GM19240 (cell line): ENCODE results near the gene AGAP9.
"Not testable (repeated sequence)": the region's sequence is repeated elsewhere in the genome, so short reads cannot be mapped to it uniquely, and the experiment has no call there.

Source experiments
- DNase-seq: peaks from one replicate; pipeline ENCODE4 v3.0.0; 2011; ENCODE audit warnings: low spot score; ENCODE audit not compliant: insufficient read length

Gene AGAP9

DNA sequence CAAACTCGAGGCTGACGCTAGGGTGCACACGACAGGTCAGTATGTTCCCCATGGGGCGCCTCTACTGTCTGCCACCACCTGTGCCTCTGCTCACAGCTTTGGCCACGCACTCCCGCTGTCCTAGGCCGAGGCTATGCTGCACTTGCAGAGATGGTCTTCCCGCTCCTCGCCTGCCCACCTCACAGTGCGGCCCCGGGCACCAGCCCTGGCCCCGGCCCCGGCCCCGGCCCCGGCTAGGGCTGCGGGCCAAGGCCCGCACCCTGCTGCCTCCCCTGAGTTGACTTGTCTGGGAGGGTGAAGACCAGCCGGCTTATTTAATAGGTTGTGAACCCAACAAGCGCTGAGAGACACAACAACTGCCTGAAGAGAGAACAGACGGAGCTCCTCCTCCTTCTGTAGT lies at the start of gene AGAP9:
Gene AGAP9 (minus strand): TSS at position 164 of the 400 bp plus-strand sequence. CDS start 112 bp downstream, at position 52.
- DNase-seq, result not testable (repeated sequence)

DNA sequence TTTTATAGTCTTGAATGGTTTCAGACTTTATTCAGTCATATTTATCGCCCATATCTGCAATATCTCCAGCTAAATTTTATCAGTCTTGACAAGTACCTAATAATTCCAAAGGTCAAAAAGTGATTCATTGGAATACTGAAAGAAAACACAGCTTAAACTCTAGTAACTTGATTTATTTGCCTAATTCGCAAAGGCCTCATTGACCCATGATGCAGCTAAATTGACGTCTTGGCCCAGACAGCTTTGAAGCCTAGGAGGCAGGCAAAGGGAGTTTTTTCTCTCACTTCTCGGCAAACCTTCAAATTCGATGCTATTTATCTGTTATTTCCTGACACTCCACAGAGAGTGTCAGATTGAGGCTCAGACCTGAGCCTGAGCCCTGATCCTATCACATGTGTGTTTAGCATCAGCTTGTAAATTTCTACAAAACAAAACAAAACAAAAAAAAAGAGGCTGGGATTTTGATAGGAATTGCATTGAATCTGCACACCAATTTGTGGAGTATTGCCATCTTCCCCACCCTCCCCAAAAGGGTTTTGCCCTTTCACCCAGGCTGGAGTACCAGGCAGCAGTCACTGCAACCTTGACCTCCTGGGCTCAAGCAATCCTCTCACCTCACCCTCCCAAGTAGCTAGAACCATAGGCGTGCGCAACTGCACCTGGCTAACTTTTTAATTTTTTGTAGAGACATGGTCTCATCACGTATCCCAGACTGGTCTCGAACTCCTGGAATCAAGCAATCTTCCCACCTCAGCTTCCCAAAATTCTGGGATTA lies 47.9 kb upstream of the AGAP9 start:
- DNase-seq, result not testable (repeated sequence)

GRCh38 chr10:47566757-47567156 lies 43.3 kb upstream of the AGAP9 start:
- DNase-seq, result not testable (repeated sequence)

DNA sequence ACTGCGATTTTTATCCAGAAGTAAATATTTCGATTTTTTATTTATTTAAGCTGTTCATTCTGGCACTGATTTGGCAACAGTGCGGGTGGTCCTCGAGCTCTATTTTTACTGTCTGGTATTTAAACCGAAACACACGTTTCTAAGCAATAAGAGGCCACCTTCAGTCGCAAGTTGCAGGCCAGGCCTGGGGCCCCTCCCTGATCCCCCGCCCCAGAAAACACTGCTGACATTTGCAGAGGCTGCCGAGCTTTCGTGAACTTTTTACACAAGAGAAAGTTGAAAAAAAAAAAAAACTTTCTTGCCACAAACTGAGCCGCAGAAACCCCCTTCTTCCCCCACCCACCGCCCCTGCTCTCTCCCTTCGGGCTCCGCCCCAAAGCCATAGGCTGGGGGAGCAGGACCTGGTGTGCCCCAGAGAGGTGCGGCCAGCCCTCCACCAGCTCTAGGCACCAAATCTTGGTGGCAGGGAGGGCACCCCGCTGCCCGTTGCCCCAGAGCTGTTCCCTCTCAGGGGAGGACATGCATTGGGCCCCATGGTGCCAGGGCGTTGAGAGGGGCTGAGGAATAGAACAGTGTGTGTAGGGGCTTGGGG lies 42.8 kb upstream of the AGAP9 start:
- not testable (repeated sequence) for DNase-seq

DNA sequence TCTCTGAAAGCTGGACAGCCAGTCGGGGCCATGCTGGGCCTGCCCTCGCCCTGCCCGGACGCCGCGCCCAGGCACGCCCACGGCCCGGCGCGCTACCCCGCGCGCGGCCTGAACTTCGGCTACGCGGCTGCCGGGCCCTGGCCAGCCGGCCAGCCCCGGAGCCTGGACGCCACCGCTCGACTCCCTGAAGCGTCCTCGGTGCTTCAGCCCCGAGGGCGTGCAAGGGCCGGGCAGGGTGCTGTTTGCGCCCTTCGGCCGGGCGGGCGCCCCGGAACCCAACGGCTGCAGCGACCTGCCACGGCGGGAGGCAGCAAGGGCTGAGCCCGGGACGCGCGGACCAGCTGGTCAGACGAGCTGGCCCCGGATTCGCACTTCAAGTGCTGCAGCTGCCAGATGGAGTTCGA lies 42.1 kb upstream of the AGAP9 start:
- not testable (repeated sequence) for DNase-seq

GRCh38 chr10:47564953-47565352 lies 41.5 kb upstream of the AGAP9 start:
- not testable (repeated sequence) for DNase-seq

DNA sequence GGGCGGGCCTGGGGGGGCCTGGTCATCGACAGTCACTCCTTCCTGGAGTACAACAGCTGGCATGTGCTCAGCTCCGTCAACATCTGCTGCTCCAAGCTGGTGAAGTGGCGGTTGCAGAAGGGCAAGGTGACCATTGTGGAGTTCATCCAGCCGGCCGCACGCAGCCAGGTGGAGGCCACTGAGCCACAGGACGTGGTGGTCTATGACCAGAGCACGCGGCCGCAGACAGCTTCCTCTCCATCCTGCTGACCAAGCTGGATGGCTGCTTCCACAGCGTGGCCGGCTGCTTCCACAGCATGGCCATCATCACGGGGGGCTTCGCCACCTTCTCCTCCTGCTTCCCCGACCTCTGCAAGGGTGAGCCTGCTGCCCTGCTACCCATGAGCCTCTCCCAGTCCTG lies 40.9 kb upstream of the AGAP9 start:
- not testable (repeated sequence) for DNase-seq

DNA sequence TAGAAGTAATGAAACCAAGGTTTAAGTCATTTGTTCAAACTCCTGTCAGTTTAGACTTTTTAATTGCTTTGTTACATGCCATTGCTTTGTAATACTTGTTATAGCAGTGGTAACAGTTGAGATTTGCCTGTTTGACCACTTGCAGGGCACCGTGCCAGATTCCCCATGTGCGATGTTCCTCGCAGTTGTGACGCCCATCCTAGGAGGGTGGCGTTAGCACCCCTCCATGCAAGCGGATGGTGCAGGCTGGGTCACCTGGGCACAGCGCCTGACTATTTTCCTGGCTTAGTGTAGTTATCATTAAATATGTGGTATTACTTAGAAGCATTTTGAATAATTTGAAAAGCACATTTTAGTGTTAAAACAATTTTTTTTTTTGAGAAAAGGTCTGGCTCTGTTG lies 37.0 kb upstream of the AGAP9 start:
- not testable (repeated sequence) for DNase-seq

GRCh38 chr10:47559718-47560308 lies 36.4 kb upstream of the AGAP9 start:
- DNase-seq, result not testable (repeated sequence)

GRCh38 chr10:47558109-47558508 lies 34.7 kb upstream of the AGAP9 start:
- DNase-seq, result not testable (repeated sequence)

DNA sequence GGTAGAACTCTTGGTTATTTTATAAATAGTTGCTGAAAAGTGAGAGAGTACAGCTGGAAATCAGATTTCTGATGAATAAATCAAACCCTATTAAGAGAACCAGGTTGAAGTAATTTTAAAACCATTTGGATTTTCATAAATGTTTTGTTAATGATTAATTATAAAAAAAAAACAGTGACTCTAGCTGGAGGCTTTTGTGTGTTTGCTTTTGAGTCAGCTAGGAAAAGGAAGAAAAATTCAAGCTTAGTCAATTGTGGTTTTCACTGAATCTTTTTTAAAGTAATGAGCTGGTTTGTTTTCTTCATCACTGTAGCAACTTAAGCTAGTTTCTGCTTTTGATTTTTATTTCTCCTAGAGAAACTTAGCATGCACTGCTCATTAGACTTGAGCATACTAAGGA lies 34.2 kb upstream of the AGAP9 start:
- not testable (repeated sequence) for DNase-seq

- DNase-seq, result not testable (repeated sequence)
These were observed 31.9 kb upstream of the AGAP9 start for GRCh38 chr10:47555334-47555733.

DNA sequence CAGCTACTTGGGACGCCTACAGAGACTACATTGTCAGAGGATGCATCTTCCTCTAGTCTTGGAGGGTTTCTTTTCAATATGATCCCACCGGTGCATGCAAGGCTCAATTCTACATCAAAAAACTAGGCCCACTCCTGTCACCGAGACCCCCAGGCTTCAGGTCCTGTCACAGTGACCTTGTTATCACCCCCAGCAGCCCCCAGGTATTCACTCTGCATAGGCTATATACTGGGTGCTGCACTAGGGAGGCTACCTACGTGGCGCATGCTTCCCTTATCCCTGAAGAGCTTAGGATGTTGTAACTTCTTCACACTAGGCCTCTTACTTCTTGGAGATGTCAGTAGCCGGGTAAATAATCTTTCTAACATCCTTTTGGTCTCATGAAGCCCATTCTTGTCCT lies 31.1 kb upstream of the AGAP9 start:
- DNase-seq, result not testable (repeated sequence)

- DNase-seq, result not testable (repeated sequence)
These were observed 30.4 kb upstream of the AGAP9 start for GRCh38 chr10:47553860-47554247.

GRCh38 chr10:47553214-47553859 lies 29.9 kb upstream of the AGAP9 start:
- peak; percentile 3 for DNase-seq

- DNase-seq, result not testable (repeated sequence)
These were observed 29.3 kb upstream of the AGAP9 start for GRCh38 chr10:47552719-47553118.

DNA sequence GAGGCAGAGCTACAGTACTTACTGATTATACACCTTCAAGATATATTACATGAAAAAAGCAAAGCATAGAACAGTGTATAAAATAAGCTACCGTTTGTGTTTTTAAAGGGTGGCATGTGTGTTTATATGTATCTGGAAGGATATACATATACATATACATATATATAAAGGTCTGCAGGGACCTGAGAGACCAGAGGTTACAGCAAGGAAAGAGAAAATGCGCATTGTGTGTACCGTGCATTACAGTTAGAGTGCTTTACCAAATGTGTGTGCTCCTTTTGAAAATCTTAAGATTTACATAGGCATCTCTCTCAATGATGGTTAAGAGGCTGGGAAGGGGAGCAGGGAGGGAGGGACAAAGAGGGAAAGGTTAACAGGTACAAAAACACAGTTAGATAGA lies 23.8 kb upstream of the AGAP9 start:
- not testable (repeated sequence) for DNase-seq

DNA sequence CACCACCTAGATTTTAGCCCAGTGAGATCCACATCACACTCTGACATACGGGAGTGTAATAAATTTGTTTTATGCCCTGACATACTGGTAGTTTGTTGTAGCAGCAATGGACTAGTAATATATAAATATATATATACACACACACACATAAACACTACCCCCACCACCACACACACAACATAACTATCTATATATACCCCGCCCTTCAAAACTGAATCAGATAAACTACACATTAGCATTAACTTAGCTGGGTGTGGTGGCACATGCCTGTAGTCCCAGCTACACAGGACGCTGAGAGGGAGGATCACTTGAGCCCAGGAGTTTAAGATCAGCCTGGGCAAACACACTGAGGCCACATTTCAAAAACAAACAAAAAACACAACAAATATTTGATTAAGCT lies 13.0 kb upstream of the AGAP9 start:
- not testable (repeated sequence) for DNase-seq

- not testable (repeated sequence) for DNase-seq
These were observed 21.1 kb downstream of the AGAP9 start for GRCh38 chr10:47502313-47502712.

DNA sequence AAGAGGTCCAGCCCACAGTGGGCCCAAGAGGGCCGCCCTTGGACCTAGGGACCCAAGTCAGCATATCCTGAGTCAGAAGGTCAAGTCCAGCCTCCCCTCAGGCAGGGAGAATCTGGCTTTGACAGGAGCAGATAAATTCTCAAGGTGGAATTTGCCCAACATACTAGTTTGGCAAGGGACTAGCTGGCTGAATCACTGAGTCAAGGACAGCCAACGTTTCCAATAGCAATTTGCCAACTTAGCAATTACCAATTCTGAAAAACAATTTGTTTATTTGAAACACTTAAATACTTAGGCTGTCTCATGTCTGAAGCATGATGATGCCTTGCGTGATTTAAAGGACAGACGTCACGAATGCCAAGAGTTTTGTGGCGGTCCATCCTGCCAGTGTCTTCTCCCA lies 29.2 kb downstream of the AGAP9 start:
- not testable (repeated sequence) for DNase-seq

DNA sequence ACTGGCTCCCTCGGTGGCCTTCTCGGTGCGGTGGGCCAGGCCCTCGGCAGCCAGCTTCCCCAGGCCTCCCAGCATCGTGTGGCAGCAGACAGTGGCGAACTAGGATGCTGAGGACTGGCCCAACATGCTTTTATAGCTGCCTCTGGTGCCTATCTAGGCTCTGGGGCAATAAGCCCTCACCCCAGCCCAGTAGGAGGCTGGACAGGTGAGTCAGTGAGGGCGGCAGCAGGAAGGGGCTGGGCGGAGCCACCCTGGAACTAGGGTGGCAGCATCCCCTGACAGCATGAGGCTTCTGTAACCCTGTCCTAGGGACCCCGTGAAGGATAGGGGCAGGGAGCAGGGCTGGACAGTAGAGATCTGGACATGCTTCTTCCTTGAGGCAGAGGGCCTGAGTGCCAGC lies 31.8 kb downstream of the AGAP9 start, which contains the start of gene FAM25G:
Gene FAM25G (minus strand): TSS at position 101 of the 400 bp plus-strand sequence. CDS start 26 bp downstream, at position 75.
- not testable (repeated sequence) for DNase-seq

DNA sequence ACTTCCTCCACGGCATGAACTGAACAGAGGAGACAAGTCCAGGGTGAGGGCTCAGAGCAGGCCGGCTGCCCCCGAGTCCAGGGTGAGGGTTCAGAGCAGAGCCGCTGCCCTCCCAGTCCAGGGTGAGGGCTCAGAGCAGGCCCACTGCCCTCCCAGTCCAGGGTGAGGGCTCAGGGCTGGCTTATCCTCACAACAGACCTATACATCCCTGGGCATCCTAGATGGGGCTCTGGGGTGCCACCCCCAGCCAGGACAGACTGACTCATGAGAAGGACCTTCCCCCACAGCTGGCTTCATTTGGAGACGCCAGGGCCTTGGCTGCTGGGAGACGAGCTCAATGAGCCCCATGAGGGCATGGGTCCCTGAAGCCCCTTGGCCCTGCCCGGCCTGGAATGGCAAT lies 33.8 kb downstream of the AGAP9 start:
- not testable (repeated sequence) for DNase-seq
